Right atrium auricular region (tissue), 2 donors: Measurements from ENCODE around the gene HSPG2. TPM values are rescaled to one million over a fixed set of nuclear protein-coding genes. Genes with fewer than 3 reads are reported as not detected.

Source experiments
- DNase-seq: peaks from one replicate; pipeline ENCODE4 v3.0.0-alpha.2; 2019; ENCODE audit warnings: low spot score
- H3K27ac ChIP-seq, 2 donors: fragments of 200-600 bp; sonication (generic); 1 replicate in 1 of 2; 2 replicates in 1 of 2; pipeline ENCODE4 v1.5.1; 2016 to 2019
- H3K27me3 ChIP-seq, 2 donors: fragments of 200-600 bp; sonication (generic); one replicate each; pipeline versions ENCODE4 v1.5.1 to v1.6.0; 2017 to 2019
- H3K36me3 ChIP-seq: fragments of 200-600 bp; sonication (generic); one replicate; pipeline ENCODE4 v1.5.1; 2016
- H3K4me1 ChIP-seq, 2 donors: fragments of 200-600 bp; sonication (generic); one replicate each; pipeline versions ENCODE4 v1.5.1 to v1.6.0; 2017 to 2019
- H3K4me3 ChIP-seq, 2 donors: fragments of 200-600 bp; sonication (generic); 1 replicate in 1 of 2; 2 replicates in 1 of 2; pipeline ENCODE4 v1.5.1; 2017 to 2019; ENCODE audit warnings: mild to moderate bottlenecking in 1 of 2, moderate library complexity in 1 of 2
- H3K9me3 ChIP-seq, 2 donors: fragments of 200-600 bp; sonication (generic); one replicate each; pipeline ENCODE4 v1.5.1; 2019
- total RNA-seq, 2 donors: library from RNA; depleted of rRNA; stranded (reverse); fragments of >200 nt; gene quantifications; one replicate each; pipeline ENCODE4 v1.1.0, GENCODE V29; 2016
- TF ChIP-seq, protein P1 (sequence below), 2 donors: fragments of 200-600 bp; sonication (generic); IDR thresholded peaks; one replicate each; pipeline ENCODE4 v1.5.1; 2019; ENCODE audit warnings: antibody characterized with exemption in 2 of 2

HSPG2 gene
- total RNA-seq, 2 donors from 2014 or later = 424 to 557 TPM

DNA sequence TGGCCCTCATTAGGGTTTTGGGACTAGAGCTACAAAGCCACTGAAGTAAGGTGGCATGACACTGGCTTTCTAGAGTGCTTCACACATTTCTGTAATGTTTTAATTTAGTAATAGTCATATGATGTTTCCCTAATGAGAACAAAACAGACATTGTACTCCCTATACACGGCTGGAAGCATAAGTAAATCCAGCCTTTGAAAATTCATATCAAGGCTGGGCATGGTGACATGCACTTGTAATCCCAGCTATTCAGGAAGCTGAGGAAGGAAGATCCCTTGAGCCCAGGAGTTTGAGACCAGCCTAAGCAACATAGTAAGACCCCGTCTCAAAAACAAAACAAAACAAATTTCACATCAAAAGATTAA is 161.6 kb downstream of the HSPG2 start:
- Histone ChIP-seq H3K4me3 (no peak overlapping the region), H3K27ac (no peak overlapping the region), H3K4me1 (peaks cover 0 to 20% of the 10 kb centered on the region in 2 donors), H3K27me3 (no peaks in the 10 kb centered on the region), H3K36me3 (no peaks in the 10 kb centered on the region), H3K9me3 (no peaks in the 10 kb centered on the region)
- DNase-seq = no peak
- TF ChIP-seq, protein P1, sequence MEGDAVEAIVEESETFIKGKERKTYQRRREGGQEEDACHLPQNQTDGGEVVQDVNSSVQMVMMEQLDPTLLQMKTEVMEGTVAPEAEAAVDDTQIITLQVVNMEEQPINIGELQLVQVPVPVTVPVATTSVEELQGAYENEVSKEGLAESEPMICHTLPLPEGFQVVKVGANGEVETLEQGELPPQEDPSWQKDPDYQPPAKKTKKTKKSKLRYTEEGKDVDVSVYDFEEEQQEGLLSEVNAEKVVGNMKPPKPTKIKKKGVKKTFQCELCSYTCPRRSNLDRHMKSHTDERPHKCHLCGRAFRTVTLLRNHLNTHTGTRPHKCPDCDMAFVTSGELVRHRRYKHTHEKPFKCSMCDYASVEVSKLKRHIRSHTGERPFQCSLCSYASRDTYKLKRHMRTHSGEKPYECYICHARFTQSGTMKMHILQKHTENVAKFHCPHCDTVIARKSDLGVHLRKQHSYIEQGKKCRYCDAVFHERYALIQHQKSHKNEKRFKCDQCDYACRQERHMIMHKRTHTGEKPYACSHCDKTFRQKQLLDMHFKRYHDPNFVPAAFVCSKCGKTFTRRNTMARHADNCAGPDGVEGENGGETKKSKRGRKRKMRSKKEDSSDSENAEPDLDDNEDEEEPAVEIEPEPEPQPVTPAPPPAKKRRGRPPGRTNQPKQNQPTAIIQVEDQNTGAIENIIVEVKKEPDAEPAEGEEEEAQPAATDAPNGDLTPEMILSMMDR (IDR thresholded peaks at IDR 0.05) = no peak

DNA sequence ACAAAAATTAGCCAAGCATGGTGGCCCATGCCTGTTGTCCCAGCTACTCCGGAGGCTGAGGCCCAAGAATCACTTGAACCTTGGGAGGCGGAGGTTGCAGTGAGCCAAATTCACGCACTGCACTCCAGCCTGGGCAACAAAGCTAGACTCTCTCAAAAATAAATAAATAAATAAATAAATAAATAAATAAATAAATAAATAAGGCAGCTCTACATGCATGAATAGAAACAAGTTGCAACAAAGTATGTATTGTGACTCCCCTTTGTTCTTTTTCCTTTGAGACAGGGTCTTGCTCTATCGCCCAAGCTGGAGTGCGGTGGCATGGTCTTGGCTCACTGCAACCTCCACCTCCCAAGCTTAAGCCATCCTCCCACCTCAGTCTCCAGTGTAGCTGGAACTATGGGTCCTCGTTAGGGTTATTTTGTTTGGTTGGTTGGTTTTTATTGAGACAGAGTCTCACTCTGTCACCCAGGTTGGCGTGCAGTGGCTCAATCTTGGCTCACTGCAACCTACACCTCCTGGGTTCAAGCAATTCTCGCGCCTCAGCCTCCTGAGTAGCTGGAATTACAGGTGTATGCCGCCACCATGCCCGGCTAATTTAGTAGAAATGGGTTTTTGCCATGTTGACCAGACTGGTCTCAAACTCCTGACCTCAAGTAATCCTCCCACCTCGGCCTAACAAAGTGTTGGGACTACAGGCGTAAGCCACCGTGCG is 162.1 kb downstream of the HSPG2 start:
- H3K27me3 ChIP-seq = no peaks in the 10 kb centered on the region
- TF ChIP-seq, protein P1 (IDR thresholded peaks at IDR 0.05) = no peak
- H3K27ac ChIP-seq = no peak overlapping the region
- DNase-seq = no peak
- no peak overlapping the region for H3K4me3 ChIP-seq
- peaks cover 0 to 14% of the 10 kb centered on the region in 2 donors for H3K4me1 ChIP-seq
- no peaks in the 10 kb centered on the region for H3K9me3 ChIP-seq
- no peaks in the 10 kb centered on the region for H3K36me3 ChIP-seq

DNA sequence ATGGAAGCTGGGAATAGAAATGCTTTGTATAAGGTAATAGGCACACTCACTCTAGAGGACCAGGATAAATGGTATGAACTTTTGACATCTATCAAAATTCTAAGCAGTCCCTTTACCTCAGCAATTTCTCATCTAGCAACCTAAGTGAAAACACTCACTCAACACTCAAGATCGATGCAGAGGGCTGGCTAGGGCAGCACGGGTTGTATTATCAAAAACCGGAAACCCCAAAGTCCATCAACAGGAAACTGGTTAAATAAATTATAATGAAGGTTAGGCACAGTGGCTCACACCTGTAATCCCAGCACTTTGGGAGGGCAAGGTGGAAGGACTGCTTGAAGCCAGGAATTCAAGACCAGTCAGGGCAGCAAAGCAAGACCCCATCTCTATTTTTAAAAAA is 163.5 kb downstream of the HSPG2 start:
- Histone ChIP-seq H3K36me3 (no peaks in the 10 kb centered on the region), H3K27ac (no peak overlapping the region), H3K9me3 (no peaks in the 10 kb centered on the region), H3K27me3 (no peaks in the 10 kb centered on the region), H3K4me3 (no peak overlapping the region), H3K4me1 (peaks cover 0 to 12% of the 10 kb centered on the region in 2 donors)
- TF ChIP-seq, protein P1 (IDR thresholded peaks at IDR 0.05) = no peak
- no peak for DNase-seq

Other genes with a start within 250 kb of the HSPG2 start
- 10 to 100 TPM; 24.1 to 31.0 TPM for gene USP48, start 154.2 kb downstream of the HSPG2 start, total RNA-seq
- not detected for gene LDLRAD2, start 125.0 kb downstream of the HSPG2 start, total RNA-seq
- gene CELA3B, start 39.7 kb upstream of the HSPG2 start, total RNA-seq = not detected
- gene CELA3A, start 64.3 kb upstream of the HSPG2 start, total RNA-seq = not detected
- gene CDC42, start 115.4 kb upstream of the HSPG2 start, total RNA-seq = 100 to 1,000 TPM; 144 to 147 TPM
- gene WNT4, start 205.8 kb upstream of the HSPG2 start, total RNA-seq = under 1 TPM in 1 of 2 donors, not detected in 1; 0.16 TPM